Measurements from ENCODE around the gene LYRM4. TPM values are rescaled to one million over a fixed set of nuclear protein-coding genes. Genes with fewer than 3 reads are reported as not detected.

The LYRM4 gene
- total RNA-seq, 1 donor: 25.5 TPM

DNA sequence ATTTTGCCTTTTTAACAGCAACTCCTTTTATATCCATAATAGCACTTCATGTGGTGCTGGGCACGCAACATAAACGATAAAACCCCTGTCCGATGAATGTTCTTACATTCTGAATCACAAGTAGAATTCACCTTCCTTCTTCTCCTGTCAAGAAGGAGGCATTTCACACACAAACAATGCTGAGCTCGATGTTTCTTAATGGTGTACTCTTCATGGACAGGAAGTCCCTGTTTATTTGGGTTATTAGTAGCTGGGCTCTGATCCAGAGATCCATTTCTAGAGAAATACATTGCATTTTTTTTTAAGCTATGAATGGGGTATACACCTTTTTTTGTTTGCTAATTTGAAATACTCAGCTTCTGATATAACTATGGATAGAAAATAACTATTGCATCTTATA lies 93.2 kb downstream of the LYRM4 start:
- Histone ChIP-seq H3K4me1 (ENCODE audit: insufficient read depth, low read length) (no peaks in the 10 kb centered on the region), H3K27me3 (ENCODE audit: insufficient read depth, low read length) (no peaks in the 10 kb centered on the region), H3K4me3 (ENCODE audit: low read length) (no peak overlapping the region)

DNA sequence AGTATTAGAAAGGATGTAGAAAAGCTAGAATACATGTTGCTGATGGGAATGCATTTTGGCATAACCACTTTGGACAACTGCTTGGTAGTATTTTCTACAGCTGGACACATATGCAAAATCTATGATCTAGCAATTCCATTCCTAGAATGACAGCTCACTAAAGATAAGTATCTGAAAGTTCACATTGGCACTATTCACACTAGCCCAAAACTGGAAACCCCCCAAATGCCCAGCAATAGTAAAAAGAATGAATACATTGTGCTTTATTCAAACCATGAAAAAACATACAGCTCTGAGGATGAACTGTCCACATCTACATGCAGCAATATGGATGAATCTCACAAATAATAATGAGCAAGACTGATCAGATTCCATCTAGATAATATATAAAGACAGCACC lies 96.7 kb downstream of the LYRM4 start:
- H3K27me3 ChIP-seq (ENCODE audit: insufficient read depth, low read length): no peaks in the 10 kb centered on the region
- no peaks in the 10 kb centered on the region for H3K9me3 ChIP-seq (ENCODE audit: low read depth, low read length)
- no peak overlapping the region for H3K4me3 ChIP-seq (ENCODE audit: low read length)
- H3K4me1 ChIP-seq (ENCODE audit: insufficient read depth, low read length): no peaks in the 10 kb centered on the region

More for the DNA sequence above, 93.2 kb downstream of the LYRM4 start:
- no peaks in the 10 kb centered on the region for H3K9me3 ChIP-seq (ENCODE audit: low read depth, low read length)

DNA sequence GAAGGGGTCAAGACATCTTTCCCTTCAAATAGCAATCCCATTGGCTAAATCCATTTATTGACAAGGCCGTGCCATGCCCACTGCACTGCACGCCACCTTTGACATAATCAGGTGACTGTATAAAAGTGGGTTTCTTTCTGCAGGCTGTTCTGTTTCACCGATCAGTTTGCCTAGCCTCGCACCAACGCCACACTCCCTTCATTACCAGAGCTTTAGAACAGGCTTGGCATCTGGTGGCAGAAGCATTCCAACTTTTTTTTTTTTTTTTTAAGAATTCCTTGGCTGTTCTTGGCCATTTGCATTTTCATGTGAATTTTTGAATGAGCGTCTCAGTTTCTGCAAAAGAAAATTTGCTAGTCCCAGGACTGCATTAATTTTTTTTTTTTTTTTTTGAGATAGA lies 97.5 kb downstream of the LYRM4 start:
- no peaks in the 10 kb centered on the region for H3K4me1 ChIP-seq (ENCODE audit: insufficient read depth, low read length)
- no peaks in the 10 kb centered on the region for H3K9me3 ChIP-seq (ENCODE audit: low read depth, low read length)
- H3K4me3 ChIP-seq (ENCODE audit: low read length): no peak overlapping the region
- H3K27me3 ChIP-seq (ENCODE audit: insufficient read depth, low read length): no peaks in the 10 kb centered on the region

DNA sequence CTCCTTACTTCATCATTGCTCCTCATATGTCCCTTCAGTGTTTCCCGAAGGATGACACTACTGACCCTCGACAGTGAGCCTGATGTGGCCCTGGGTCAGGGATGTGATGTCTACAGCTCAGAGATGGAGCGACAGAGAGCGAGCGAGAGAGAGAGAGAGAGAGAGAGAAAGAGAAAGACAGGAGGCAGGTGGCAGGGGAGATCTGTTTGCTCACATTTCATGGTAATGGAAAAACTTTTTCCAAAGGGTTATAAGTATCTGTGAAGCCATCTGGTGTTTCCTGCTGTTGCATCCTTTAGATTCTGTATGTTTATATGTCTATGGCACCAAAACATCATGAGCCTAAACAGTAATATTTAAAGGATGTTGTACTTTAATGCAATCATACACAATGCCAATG lies 98.4 kb downstream of the LYRM4 start:
- H3K9me3 ChIP-seq (ENCODE audit: low read depth, low read length): no peaks in the 10 kb centered on the region
- H3K4me3 ChIP-seq (ENCODE audit: low read length): no peak overlapping the region
- H3K27me3 ChIP-seq (ENCODE audit: insufficient read depth, low read length): no peaks in the 10 kb centered on the region
- H3K4me1 ChIP-seq (ENCODE audit: insufficient read depth, low read length): no peaks in the 10 kb centered on the region

DNA sequence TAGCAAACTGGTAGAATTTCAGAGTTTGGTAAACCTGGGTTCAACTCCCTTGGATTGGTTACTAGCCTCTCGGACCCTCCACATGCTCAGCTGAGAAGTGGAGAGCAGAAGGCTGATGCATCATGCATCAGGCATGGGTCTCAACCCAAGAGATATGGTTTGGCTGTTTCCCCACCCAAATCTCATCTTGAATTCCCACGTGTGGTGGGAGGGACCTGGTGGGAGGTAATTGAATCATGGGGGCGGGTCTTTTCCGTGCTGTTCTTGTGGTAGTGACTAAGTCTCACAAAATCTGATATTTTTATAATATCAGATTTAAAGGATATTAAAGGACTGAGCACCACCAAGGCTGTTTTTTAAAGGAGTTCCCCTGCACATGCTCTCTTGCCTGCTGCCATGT lies 100.5 kb downstream of the LYRM4 start:
- no peaks in the 10 kb centered on the region for H3K27me3 ChIP-seq (ENCODE audit: insufficient read depth, low read length)
- H3K4me3 ChIP-seq (ENCODE audit: low read length): no peak overlapping the region
- H3K9me3 ChIP-seq (ENCODE audit: low read depth, low read length): no peaks in the 10 kb centered on the region
- no peaks in the 10 kb centered on the region for H3K4me1 ChIP-seq (ENCODE audit: insufficient read depth, low read length)

DNA sequence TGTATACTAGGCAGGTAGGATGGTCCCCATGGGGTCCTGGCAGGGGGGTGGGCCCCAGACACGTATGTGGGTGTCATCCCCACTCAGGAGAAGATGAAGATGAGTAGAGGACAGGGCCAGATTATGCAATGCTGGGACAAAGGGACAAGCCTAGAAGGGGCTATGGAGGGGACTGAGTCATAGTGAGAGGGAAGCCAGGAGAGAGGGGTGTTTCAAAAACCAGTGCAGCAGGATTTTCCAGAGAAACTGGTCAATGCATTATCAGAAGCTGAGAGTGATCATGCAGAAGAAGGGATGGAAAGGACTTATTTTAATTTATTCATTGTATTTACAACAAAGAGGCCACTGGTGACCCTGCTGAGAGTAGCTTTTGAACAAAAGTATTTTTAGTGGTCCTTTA lies 101.6 kb downstream of the LYRM4 start:
- Histone ChIP-seq H3K4me3 (ENCODE audit: low read length) (no peak overlapping the region), H3K9me3 (ENCODE audit: low read depth, low read length) (no peaks in the 10 kb centered on the region), H3K27me3 (ENCODE audit: insufficient read depth, low read length) (no peaks in the 10 kb centered on the region), H3K4me1 (ENCODE audit: insufficient read depth, low read length) (no peaks in the 10 kb centered on the region)

DNA sequence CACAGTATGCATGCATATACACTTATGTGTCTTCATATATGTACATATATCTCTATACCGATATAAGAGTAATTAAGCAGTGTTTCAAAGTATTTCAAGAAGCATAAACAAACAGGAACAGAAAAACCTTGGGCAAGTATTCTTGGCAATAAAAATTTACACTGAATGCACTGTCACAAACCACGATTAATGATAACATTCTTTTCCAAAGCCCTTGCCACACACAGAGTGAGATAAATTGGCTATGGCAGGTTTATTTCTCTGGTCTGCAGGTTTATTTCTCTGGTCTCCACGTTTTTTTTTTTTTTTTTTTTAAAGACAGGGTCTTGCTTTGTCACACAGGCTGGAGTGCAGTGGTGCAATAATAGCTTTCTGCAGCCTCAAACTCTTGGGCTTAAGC lies 102.6 kb downstream of the LYRM4 start:
- no peaks in the 10 kb centered on the region for H3K27me3 ChIP-seq (ENCODE audit: insufficient read depth, low read length)
- no peak overlapping the region for H3K4me3 ChIP-seq (ENCODE audit: low read length)
- no peaks in the 10 kb centered on the region for H3K9me3 ChIP-seq (ENCODE audit: low read depth, low read length)
- H3K4me1 ChIP-seq (ENCODE audit: insufficient read depth, low read length): no peaks in the 10 kb centered on the region

DNA sequence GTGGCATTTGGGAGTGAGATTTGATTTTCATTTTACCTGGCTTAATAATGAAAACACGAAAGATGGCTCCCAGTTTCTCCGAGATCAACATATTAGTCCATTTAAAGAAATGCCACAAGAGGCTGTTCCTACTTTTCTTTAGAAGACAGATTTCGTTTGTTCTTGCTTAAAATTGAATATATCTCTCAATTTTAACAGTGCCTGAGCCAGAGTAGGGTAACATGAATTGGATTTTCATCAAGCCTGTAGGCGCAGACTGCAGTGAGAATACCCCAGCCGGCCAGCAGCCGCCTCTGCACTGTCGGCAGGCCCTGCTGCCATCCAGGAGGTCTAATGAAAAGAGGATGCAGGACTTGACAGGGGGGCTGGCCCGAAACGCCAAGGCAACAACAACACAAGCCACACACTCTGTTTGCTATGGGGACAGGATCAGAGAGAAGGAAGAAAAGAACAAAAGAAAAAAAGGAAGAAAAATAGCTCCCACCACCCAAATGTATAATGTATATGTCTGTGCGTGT lies 103.1 kb downstream of the LYRM4 start:
- no peaks in the 10 kb centered on the region for H3K4me1 ChIP-seq (ENCODE audit: insufficient read depth, low read length)
- no peaks in the 10 kb centered on the region for H3K9me3 ChIP-seq (ENCODE audit: low read depth, low read length)
- H3K27me3 ChIP-seq (ENCODE audit: insufficient read depth, low read length): no peaks in the 10 kb centered on the region
- no peak overlapping the region for H3K4me3 ChIP-seq (ENCODE audit: low read length)

DNA sequence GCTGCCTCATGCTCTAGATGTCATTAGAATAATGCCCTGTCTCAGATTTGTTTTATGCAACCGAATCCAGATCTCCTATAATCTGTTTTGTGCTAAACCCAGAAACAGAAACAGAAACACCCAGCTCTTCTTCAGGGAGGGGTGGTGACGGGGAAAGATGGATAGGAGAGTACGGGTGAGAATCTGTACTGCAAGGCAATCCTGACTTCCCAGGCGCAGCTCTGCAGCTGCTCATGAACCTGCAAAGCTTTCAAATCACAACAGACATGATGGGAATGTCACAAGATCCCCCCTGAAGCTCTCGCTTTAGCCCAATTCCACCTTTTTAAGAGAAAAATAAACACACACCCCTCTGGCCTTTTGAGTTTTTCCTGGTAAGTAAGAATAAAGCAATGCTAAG lies 104.1 kb downstream of the LYRM4 start:
- no peaks in the 10 kb centered on the region for H3K9me3 ChIP-seq (ENCODE audit: low read depth, low read length)
- no peaks in the 10 kb centered on the region for H3K4me1 ChIP-seq (ENCODE audit: insufficient read depth, low read length)
- H3K4me3 ChIP-seq (ENCODE audit: low read length): no peak overlapping the region
- H3K27me3 ChIP-seq (ENCODE audit: insufficient read depth, low read length): no peaks in the 10 kb centered on the region

DNA sequence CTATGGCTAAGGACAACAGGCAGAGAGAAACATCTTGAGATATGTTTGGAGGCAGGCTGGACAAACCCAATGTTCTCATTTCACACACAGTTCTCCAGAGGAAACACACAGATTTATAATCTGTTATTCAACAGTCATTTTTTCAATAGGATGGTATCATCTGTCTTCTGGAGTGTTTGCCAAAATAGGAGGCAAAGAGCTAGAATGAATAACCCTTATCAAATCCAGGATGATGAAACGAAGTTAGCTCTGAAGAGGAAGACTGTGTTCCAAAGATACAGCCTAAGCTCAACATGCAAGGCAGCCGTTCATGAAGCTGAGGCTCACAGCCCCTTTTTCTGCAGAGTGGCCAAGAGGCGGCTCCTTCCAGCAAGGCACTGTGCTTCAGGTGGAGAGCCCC lies 104.8 kb downstream of the LYRM4 start:
- no peak overlapping the region for H3K4me3 ChIP-seq (ENCODE audit: low read length)

DNA sequence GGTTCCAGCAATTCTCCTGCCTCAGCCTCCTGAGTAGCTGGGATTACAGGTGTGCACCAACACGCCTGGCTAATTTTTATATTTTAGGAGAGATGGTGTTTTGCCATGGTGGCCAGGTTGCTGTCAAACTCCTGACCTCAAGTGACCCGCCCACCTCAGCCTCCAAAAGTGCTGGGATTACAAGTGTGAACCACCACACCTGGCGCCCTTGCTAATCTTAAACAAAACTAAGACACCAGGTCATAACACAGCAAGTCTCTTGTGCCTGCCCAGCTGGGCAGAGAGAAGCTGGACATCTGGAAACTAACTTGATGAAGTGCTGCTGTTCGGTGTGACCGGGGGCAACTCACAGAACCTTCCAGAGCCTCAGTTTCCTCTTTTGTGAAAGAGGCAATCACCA lies 107.6 kb downstream of the LYRM4 start:
- Histone ChIP-seq H3K27me3 (ENCODE audit: insufficient read depth, low read length) (no peaks in the 10 kb centered on the region), H3K9me3 (ENCODE audit: low read depth, low read length) (no peaks in the 10 kb centered on the region), H3K4me3 (ENCODE audit: low read length) (no peak overlapping the region), H3K4me1 (ENCODE audit: insufficient read depth, low read length) (no peaks in the 10 kb centered on the region)

More for the DNA sequence above, 104.8 kb downstream of the LYRM4 start:
- Histone ChIP-seq H3K9me3 (ENCODE audit: low read depth, low read length) (no peaks in the 10 kb centered on the region), H3K4me1 (ENCODE audit: insufficient read depth, low read length) (no peaks in the 10 kb centered on the region), H3K27me3 (ENCODE audit: insufficient read depth, low read length) (no peaks in the 10 kb centered on the region)

DNA sequence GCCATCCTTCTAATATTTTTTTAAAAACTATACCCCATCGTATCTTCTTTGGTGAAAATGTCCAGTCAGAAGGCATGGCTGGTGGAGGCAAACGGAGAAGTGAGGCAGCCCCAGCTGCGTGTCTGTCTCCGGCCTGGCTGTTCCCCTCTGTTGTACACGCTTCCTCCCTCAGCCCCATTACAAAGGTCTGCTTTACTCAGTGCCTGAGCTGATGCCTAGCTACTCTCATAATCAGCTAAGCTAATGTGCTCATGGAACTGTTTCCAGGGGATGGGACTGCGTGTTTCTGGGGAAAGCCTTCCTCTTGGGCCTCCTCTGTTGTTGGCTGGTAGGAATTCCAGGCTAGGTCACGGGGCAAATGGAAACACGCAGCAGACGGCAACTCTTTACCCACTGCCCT lies 108.3 kb downstream of the LYRM4 start:
- H3K9me3 ChIP-seq (ENCODE audit: low read depth, low read length): no peaks in the 10 kb centered on the region

DNA sequence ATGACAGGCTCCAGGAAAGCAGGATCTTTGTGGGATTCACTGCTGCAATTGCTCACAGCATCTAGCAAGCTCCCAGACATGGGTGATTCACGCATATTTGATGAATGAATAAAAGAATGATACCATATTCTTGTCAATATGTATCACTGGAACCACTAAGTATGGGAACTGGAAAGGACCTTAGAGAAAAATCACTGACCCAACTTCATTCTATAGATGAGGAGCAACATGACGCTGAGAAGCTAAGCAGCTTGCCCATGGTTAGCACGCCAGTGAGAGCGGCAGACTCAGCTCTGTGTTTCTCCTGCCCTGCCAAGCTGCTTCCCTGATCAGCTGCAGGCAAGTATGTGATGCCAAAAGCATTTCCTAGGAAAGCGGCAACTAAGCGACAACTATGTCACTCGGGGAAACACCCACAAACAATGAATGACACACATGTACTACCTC lies 108.8 kb downstream of the LYRM4 start:
- no peaks in the 10 kb centered on the region for H3K9me3 ChIP-seq (ENCODE audit: low read depth, low read length)
- H3K4me1 ChIP-seq (ENCODE audit: insufficient read depth, low read length): no peaks in the 10 kb centered on the region
- H3K27me3 ChIP-seq (ENCODE audit: insufficient read depth, low read length): no peaks in the 10 kb centered on the region
- no peak overlapping the region for H3K4me3 ChIP-seq (ENCODE audit: low read length)

More for the DNA sequence above, 108.3 kb downstream of the LYRM4 start:
- Histone ChIP-seq H3K4me3 (ENCODE audit: low read length) (no peak overlapping the region), H3K4me1 (ENCODE audit: insufficient read depth, low read length) (no peaks in the 10 kb centered on the region), H3K27me3 (ENCODE audit: insufficient read depth, low read length) (no peaks in the 10 kb centered on the region)

DNA sequence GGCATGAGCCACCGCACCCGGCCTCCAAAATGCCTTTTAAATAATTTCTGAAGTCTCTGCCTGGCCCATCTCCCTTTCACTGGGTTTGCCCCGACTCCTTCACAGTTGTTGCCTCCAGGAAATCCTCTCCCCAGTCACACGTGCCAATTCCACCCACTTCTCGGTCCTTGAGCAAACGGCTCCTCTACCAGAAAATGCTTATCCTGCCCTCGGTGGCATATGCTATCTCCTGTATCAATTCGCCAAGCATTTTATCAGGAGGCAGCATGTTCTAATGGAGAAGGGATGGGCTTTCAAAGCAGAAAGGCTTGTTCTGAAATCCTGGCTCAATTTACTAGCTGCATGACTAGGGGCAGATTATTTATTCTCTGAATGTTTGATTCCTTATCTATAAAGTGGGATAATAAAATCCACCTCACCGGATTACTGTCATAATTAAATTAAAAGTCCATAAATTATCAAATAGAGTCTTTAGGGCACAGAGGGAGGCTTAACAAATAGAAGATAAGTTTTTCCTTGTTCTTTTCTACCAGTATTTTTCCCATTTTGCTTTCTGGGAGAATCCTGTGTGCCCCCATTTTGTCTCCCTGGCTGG lies 109.3 kb downstream of the LYRM4 start:
- Histone ChIP-seq H3K9me3 (ENCODE audit: low read depth, low read length) (no peaks in the 10 kb centered on the region), H3K4me3 (ENCODE audit: low read length) (no peak overlapping the region), H3K4me1 (ENCODE audit: insufficient read depth, low read length) (no peaks in the 10 kb centered on the region), H3K27me3 (ENCODE audit: insufficient read depth, low read length) (no peaks in the 10 kb centered on the region)

DNA sequence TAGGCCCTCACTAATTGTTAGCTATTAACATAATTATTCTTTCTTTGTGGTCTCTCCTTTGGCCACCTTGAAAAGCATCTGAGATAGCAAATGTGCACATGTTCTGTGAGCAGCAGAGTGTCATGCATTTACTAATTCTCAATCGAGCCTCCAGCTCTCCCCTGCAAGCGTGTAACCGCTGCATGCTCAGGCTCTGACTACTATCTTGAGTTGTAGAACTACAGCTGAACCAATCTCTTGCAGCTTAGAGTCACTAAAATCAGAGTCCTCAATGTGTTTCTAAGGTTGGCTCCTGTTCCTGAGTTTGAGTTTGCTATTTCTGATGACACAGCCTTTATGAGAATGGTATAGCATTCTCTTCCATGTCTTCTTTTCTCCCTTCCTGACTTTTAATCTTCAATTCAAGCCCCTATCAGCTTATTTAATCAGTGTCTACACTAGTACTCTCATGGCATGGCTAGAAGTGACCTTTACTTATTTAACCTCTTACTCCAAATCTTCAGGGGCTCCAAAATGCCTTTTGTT lies 110.1 kb downstream of the LYRM4 start:
- Histone ChIP-seq H3K27me3 (ENCODE audit: insufficient read depth, low read length) (no peaks in the 10 kb centered on the region), H3K9me3 (ENCODE audit: low read depth, low read length) (no peaks in the 10 kb centered on the region), H3K4me3 (ENCODE audit: low read length) (no peak overlapping the region), H3K4me1 (ENCODE audit: insufficient read depth, low read length) (no peaks in the 10 kb centered on the region)

DNA sequence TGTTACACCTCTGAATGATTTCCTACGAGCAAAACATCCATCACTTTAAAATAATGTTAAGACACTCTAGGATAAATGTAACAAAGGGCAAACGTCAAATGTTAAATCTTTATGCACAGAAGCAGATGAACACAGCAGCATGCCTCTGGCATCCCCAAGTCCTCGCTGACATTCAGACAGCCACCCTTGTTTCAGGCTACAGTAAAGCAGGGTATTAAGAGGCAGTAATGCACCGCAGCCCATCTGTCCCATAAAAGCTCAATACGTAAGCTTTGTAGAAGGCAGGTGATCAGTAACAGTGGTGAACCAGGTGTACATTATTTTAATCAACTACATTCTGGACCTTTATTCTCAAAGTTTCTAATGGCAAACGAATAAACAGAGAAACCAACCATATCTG lies 110.9 kb downstream of the LYRM4 start:
- H3K4me3 ChIP-seq (ENCODE audit: low read length): no peak overlapping the region
- no peaks in the 10 kb centered on the region for H3K4me1 ChIP-seq (ENCODE audit: insufficient read depth, low read length)
- H3K27me3 ChIP-seq (ENCODE audit: insufficient read depth, low read length): no peaks in the 10 kb centered on the region
- no peaks in the 10 kb centered on the region for H3K9me3 ChIP-seq (ENCODE audit: low read depth, low read length)
